Upper lobe of left lung (tissue), 4 donors: Measurements from ENCODE around the gene PALLD.

Experiments used
- CTCF ChIP-seq, 6 experiments: fragments of 450-650 bp in 4 of 6; fragments of 200-600 bp in 2 of 6; sonication (generic) in 2 of 6; IDR thresholded peaks; one replicate each; pipeline ENCODE4 v1.5.1; 2016 to 2019; ENCODE audit warnings: antibody characterized with exemption in 6 of 6
- EP300 ChIP-seq, 4 donors: sonication (generic); formaldehyde crosslinking; IDR thresholded peaks; one replicate each; pipeline ENCODE4 v1.5.1; 2017; ENCODE audit warnings: antibody characterized with exemption in 4 of 4, control low read depth in 2 of 4
- POLR2A ChIP-seq, 4 donors: fragments of 450-650 bp; IDR thresholded peaks; one replicate each; pipeline ENCODE4 v1.5.1; 2016 to 2017; ENCODE audit warnings: antibody characterized with exemption in 4 of 4, mild to moderate bottlenecking in 2 of 4
- POLR2AphosphoS5 ChIP-seq, 2 donors: sonication (generic); formaldehyde crosslinking; IDR thresholded peaks; one replicate each; pipeline ENCODE4 v1.5.1; 2017; ENCODE audit warnings: antibody characterized with exemption in 2 of 2

GRCh38 chr4:168502861-168503260, 6.0 kb downstream of the PALLD start:
- TF ChIP-seq CTCF (IDR thresholded peaks at IDR 0.05) (no peak), POLR2A (IDR thresholded peaks at IDR 0.05) (no peak), POLR2AphosphoS5 (IDR thresholded peaks at IDR 0.05) (no peak), EP300 (IDR thresholded peaks at IDR 0.05) (no peak)
